Liver (tissue), 9 donors: ENCODE data around the gene RTP4. TPM values are rescaled to one million over a fixed set of nuclear protein-coding genes. Genes with fewer than 3 reads are reported as not detected.

Experiments
- DNase-seq: peaks from one replicate; pipeline ENCODE4 v3.0.0-alpha.2; 2017; ENCODE audit warnings: low spot score
- H3K27ac ChIP-seq, 2 donors: one replicate each; pipeline ENCODE4 v1.7.0; 2013; ENCODE audit warnings: inconsistent platforms in 2 of 2, low read length in 2 of 2, control low read depth in 1 of 2, low read depth in 1 of 2, mild to moderate bottlenecking in 1 of 2
- H3K27me3 ChIP-seq, 4 donors: one replicate each; pipeline versions ENCODE4 v1.6.1 to v1.7.0; 2013; ENCODE audit warnings: low read length in 3 of 4, inconsistent platforms in 1 of 4, mild to moderate bottlenecking in 1 of 4, moderate library complexity in 1 of 4; ENCODE audit not compliant: control insufficient read depth in 4 of 4, insufficient read depth in 4 of 4
- H3K36me3 ChIP-seq, 4 donors: one replicate each; pipeline versions ENCODE4 v1.6.1 to v1.7.0; 2013; ENCODE audit warnings: low read length in 3 of 4, mild to moderate bottlenecking in 3 of 4, low read depth in 1 of 4, moderate library complexity in 1 of 4; ENCODE audit not compliant: control insufficient read depth in 4 of 4, insufficient read depth in 3 of 4
- H3K4me1 ChIP-seq, 4 donors: one replicate each; pipeline versions ENCODE4 v1.6.1 to v1.7.0; 2013; ENCODE audit warnings: low read length in 3 of 4, mild to moderate bottlenecking in 3 of 4, moderate library complexity in 1 of 4; ENCODE audit not compliant: control insufficient read depth in 4 of 4, insufficient read depth in 4 of 4
- H3K4me3 ChIP-seq, 3 donors: one replicate each; pipeline versions ENCODE4 v1.6.1 to v1.7.0; 2013; ENCODE audit warnings: low read length in 3 of 3, control low read depth in 1 of 3, low read depth in 1 of 3, mild to moderate bottlenecking in 1 of 3
- H3K9ac ChIP-seq, 2 donors: one replicate each; pipeline ENCODE4 v1.7.0; 2013; ENCODE audit warnings: low read length in 2 of 2, mild to moderate bottlenecking in 2 of 2, moderate library complexity in 2 of 2, control low read depth in 1 of 2, low read depth in 1 of 2
- H3K9me3 ChIP-seq, 4 donors: one replicate each; pipeline versions ENCODE4 v1.6.1 to v1.7.0; 2013; ENCODE audit warnings: low read length in 3 of 4; ENCODE audit not compliant: control insufficient read depth in 4 of 4
- EGR1 ChIP-seq, 2 donors: IDR thresholded peaks; 2 replicates each; pipeline ENCODE4 v1.6.1; 2016 to 2018; ENCODE audit warnings: antibody characterized with exemption in 2 of 2, low read depth in 2 of 2
- FOXA1 ChIP-seq: IDR thresholded peaks from 2 replicates; pipeline ENCODE4 v1.6.1; 2016; ENCODE audit warnings: antibody characterized with exemption
- FOXA2 ChIP-seq: IDR thresholded peaks from 2 replicates; pipeline ENCODE4 v1.6.1; 2016; ENCODE audit warnings: antibody characterized with exemption
- GABPA ChIP-seq, 2 donors: IDR thresholded peaks in 1 of 2; conservative IDR thresholded peaks in 1 of 2; 2 replicates each; pipeline ENCODE4 v1.6.1; 2016; ENCODE audit warnings: antibody characterized with exemption in 2 of 2, mild to moderate bottlenecking in 1 of 2, moderate library complexity in 1 of 2
- HNF4A ChIP-seq, 2 donors: conservative IDR thresholded peaks; 2 replicates each; pipeline ENCODE4 v1.6.1; 2016; ENCODE audit warnings: antibody characterized with exemption in 2 of 2, mild to moderate bottlenecking in 2 of 2
- HNF4G ChIP-seq: IDR thresholded peaks from 2 replicates; pipeline ENCODE4 v1.6.1; 2016; ENCODE audit warnings: antibody characterized with exemption
- JUND ChIP-seq, 2 donors: IDR thresholded peaks; 2 replicates each; pipeline ENCODE4 v1.6.1; 2016; ENCODE audit warnings: antibody characterized with exemption in 2 of 2
- NR2F2 ChIP-seq: IDR thresholded peaks from 2 replicates; pipeline ENCODE4 v1.6.1; 2016; ENCODE audit warnings: antibody characterized with exemption
- RAD21 ChIP-seq, 2 donors: IDR thresholded peaks; 2 replicates each; pipeline ENCODE4 v1.6.1; 2016; ENCODE audit warnings: antibody characterized with exemption in 2 of 2, mild to moderate bottlenecking in 2 of 2
- RXRA ChIP-seq, 2 donors: IDR thresholded peaks; 2 replicates each; pipeline ENCODE4 v1.6.1; 2017 to 2018; ENCODE audit warnings: antibody characterized with exemption in 2 of 2, mild to moderate bottlenecking in 1 of 2
- SP1 ChIP-seq: IDR thresholded peaks from 2 replicates; pipeline ENCODE4 v1.6.1; 2018; ENCODE audit warnings: antibody characterized with exemption, mild to moderate bottlenecking
- TAF1 ChIP-seq: conservative IDR thresholded peaks from 2 replicates; pipeline ENCODE4 v1.6.1; 2016; ENCODE audit warnings: antibody characterized with exemption, mild to moderate bottlenecking
- YY1 ChIP-seq: IDR thresholded peaks from 2 replicates; pipeline ENCODE4 v1.6.1; 2016; ENCODE audit warnings: antibody characterized with exemption, mild to moderate bottlenecking
- WGBS: extraction: QIAGEN DNeasy Blood & Tissue Kit; methylation state at CpG from one replicate; pipeline ENCODE4 v1.1.7; 2013; 5-methylcytosine and 5-hydroxymethylcytosine counted together
- polyA plus RNA-seq, 2 donors: library from polyadenylated mRNA; stranded (reverse) in 1 of 2; unstranded in 1 of 2; fragments of 200-250 nt in 1 of 2; fragments of >200 nt in 1 of 2; fragmentation: Nextera tagmentation in 1 of 2; extraction: Ambion mirVana in 1 of 2; gene quantifications; one replicate each; pipeline versions ENCODE4 v1.2.1 to v1.2.3, GENCODE V29; 2013 to 2015
- total RNA-seq, 2 donors: library from RNA; depleted of rRNA; stranded (reverse); fragments of >200 nt; gene quantifications; one replicate each; pipeline ENCODE4 v1.2.3, GENCODE V29; 2014
- TF ChIP-seq, protein P1 (sequence below): IDR thresholded peaks from 2 replicates; pipeline ENCODE4 v1.6.1; 2016; ENCODE audit warnings: antibody characterized with exemption, mild to moderate bottlenecking
- TF ChIP-seq, protein P2 (sequence below): fragments of 150-350 bp; IDR thresholded peaks from 2 replicates; pipeline ENCODE4 v1.5.1; 2017; ENCODE audit warnings: improper control_type of control experiment, low read depth, low read length; ENCODE audit not compliant: missing input control
- TF ChIP-seq, protein P3 (sequence below): IDR thresholded peaks from 2 replicates; pipeline ENCODE4 v1.6.1; 2016; ENCODE audit warnings: antibody characterized with exemption
- TF ChIP-seq, protein P4 (sequence below): IDR thresholded peaks from 2 replicates; pipeline ENCODE4 v1.6.1; 2016; ENCODE audit warnings: antibody characterized with exemption
- TF ChIP-seq, protein P5 (sequence below): IDR thresholded peaks from 2 replicates; pipeline ENCODE4 v1.6.1; 2016; ENCODE audit warnings: antibody characterized with exemption
- donor health status: healthy.
- donor health status: healthy.
- donor health status: healthy.
- donor health status: healthy.
- donor health status: healthy.

The RTP4 gene
- total and polyA plus RNA-seq, 4 donors = 0.93 to 3.4 (median 2.1) TPM

DNA sequence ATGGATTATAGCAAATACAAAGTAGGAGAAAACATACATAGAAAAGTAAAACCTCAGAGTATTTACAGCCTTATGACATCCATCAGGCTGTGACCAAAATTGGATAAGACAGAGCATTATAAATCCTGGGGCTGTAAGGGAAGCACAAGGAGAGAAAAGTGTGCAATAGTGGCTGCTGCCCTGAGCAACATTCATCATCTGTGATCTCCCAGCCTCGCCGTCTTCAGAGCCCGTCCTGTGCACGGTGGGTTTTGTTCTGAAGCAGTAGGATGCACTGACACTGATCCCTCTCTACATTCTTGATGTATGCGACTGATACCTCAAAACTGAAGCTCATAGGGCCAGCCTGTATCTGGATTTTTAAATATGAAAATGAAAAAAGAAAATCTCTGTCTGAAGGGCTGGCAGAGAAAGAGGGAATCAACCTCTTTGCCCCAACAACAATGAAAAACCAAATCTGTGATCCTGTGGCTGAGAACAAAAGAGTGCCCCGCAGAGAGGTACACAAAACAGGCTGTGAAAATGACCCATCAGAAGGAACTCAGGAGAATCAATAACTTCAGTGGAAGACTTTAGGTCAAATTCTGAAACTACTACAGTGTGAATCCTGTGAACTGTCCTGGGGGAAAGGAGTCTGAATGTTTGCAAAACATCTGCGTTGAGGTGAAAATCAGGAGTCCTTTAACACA lies 8.2 kb upstream of the RTP4 start:
- no peaks in the 10 kb centered on the region for H3K4me1 ChIP-seq
- 59% methylated on average over 7 of the region's 7 CpGs for WGBS
- TF ChIP-seq, protein P1, sequence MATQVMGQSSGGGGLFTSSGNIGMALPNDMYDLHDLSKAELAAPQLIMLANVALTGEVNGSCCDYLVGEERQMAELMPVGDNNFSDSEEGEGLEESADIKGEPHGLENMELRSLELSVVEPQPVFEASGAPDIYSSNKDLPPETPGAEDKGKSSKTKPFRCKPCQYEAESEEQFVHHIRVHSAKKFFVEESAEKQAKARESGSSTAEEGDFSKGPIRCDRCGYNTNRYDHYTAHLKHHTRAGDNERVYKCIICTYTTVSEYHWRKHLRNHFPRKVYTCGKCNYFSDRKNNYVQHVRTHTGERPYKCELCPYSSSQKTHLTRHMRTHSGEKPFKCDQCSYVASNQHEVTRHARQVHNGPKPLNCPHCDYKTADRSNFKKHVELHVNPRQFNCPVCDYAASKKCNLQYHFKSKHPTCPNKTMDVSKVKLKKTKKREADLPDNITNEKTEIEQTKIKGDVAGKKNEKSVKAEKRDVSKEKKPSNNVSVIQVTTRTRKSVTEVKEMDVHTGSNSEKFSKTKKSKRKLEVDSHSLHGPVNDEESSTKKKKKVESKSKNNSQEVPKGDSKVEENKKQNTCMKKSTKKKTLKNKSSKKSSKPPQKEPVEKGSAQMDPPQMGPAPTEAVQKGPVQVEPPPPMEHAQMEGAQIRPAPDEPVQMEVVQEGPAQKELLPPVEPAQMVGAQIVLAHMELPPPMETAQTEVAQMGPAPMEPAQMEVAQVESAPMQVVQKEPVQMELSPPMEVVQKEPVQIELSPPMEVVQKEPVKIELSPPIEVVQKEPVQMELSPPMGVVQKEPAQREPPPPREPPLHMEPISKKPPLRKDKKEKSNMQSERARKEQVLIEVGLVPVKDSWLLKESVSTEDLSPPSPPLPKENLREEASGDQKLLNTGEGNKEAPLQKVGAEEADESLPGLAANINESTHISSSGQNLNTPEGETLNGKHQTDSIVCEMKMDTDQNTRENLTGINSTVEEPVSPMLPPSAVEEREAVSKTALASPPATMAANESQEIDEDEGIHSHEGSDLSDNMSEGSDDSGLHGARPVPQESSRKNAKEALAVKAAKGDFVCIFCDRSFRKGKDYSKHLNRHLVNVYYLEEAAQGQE = no peak
- no peak for TF ChIP-seq HNF4G
- no peak for TF ChIP-seq RXRA (IDR thresholded peaks at IDR 0.05)
- TF ChIP-seq RAD21 (IDR thresholded peaks at IDR 0.05) = no peak
- no peak for TF ChIP-seq SP1
- no peak for TF ChIP-seq YY1
- no peak for TF ChIP-seq FOXA1
- no peak for TF ChIP-seq FOXA2
- no peak for TF ChIP-seq GABPA (IDR thresholded peaks at IDR 0.05 in 1 of 2, conservative IDR thresholded peaks at IDR 0.05 in 1 of 2)
- no peak for TF ChIP-seq NR2F2
- TF ChIP-seq, protein P2, sequence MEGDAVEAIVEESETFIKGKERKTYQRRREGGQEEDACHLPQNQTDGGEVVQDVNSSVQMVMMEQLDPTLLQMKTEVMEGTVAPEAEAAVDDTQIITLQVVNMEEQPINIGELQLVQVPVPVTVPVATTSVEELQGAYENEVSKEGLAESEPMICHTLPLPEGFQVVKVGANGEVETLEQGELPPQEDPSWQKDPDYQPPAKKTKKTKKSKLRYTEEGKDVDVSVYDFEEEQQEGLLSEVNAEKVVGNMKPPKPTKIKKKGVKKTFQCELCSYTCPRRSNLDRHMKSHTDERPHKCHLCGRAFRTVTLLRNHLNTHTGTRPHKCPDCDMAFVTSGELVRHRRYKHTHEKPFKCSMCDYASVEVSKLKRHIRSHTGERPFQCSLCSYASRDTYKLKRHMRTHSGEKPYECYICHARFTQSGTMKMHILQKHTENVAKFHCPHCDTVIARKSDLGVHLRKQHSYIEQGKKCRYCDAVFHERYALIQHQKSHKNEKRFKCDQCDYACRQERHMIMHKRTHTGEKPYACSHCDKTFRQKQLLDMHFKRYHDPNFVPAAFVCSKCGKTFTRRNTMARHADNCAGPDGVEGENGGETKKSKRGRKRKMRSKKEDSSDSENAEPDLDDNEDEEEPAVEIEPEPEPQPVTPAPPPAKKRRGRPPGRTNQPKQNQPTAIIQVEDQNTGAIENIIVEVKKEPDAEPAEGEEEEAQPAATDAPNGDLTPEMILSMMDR = no peak
- no peak for TF ChIP-seq EGR1 (IDR thresholded peaks at IDR 0.05; ENCODE audit: low read depth in 2 of 2)
- no peak for TF ChIP-seq JUND (IDR thresholded peaks at IDR 0.05)
- no peak for TF ChIP-seq HNF4A (conservative IDR thresholded peaks at IDR 0.05)
- TF ChIP-seq, protein P3, sequence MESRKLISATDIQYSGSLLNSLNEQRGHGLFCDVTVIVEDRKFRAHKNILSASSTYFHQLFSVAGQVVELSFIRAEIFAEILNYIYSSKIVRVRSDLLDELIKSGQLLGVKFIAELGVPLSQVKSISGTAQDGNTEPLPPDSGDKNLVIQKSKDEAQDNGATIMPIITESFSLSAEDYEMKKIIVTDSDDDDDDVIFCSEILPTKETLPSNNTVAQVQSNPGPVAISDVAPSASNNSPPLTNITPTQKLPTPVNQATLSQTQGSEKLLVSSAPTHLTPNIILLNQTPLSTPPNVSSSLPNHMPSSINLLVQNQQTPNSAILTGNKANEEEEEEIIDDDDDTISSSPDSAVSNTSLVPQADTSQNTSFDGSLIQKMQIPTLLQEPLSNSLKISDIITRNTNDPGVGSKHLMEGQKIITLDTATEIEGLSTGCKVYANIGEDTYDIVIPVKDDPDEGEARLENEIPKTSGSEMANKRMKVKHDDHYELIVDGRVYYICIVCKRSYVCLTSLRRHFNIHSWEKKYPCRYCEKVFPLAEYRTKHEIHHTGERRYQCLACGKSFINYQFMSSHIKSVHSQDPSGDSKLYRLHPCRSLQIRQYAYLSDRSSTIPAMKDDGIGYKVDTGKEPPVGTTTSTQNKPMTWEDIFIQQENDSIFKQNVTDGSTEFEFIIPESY = no peak
- TF ChIP-seq, protein P4, sequence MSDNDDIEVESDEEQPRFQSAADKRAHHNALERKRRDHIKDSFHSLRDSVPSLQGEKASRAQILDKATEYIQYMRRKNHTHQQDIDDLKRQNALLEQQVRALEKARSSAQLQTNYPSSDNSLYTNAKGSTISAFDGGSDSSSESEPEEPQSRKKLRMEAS = no peak
- TF ChIP-seq, protein P5, sequence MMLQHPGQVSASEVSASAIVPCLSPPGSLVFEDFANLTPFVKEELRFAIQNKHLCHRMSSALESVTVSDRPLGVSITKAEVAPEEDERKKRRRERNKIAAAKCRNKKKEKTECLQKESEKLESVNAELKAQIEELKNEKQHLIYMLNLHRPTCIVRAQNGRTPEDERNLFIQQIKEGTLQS = no peak
- TF ChIP-seq TAF1 = no peak
- no peak for DNase-seq
- H3K27ac ChIP-seq = no peak overlapping the region
- H3K4me3 ChIP-seq = no peak overlapping the region
- no peak overlapping the region for H3K9ac ChIP-seq
- H3K9me3 ChIP-seq = no peaks in the 10 kb centered on the region
- H3K36me3 ChIP-seq = no peaks in the 10 kb centered on the region
- no peaks in the 10 kb centered on the region for H3K27me3 ChIP-seq
